HG03280 (cell line): ENCODE data around the gene GAREM1.
"Not testable (repeated sequence)": the region's sequence is repeated elsewhere in the genome, so short reads cannot be mapped to it uniquely, and the experiment has no call there.

Experiments
- ATAC-seq: cut with Tn5 transposase; IDR thresholded peaks from one replicate; pipeline ENCODE4 v1.9.1; 2021; ENCODE audit warnings: mild to moderate bottlenecking, moderate library complexity; ENCODE audit not compliant: unreplicated experiment

Gene GAREM1

DNA sequence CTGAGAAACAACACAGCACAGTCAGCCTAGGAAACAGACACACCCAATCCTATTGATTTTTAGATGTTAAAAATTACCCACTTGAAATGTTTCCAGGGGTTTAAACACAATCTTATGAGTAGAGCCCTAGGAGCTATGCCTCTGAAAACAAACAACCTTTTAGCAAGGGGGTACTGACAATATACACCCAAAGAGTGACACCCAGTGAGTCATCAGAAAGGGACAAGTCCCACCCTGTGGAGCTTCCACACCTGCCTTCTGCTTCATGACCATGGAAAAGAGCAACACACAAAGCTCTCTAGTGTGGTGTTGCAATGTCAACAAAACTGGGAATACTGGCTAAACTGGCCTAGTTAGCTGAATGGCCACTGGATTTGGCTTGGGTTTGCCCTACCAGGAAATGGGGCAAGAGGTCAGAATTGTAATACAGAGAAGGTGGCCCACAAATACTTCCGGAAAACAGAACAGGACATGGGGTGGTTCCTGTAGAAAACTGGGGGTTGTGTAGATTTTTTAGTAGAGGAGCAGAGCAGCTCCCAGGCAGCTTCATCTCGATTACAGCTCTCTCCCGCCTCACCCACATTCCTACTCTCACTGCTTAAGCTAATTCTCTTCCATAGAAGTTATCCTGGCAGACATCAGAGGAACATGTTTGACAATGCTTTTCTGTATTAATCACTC lies 98.2 kb downstream of the GAREM1 start:
- no peak for ATAC-seq

DNA sequence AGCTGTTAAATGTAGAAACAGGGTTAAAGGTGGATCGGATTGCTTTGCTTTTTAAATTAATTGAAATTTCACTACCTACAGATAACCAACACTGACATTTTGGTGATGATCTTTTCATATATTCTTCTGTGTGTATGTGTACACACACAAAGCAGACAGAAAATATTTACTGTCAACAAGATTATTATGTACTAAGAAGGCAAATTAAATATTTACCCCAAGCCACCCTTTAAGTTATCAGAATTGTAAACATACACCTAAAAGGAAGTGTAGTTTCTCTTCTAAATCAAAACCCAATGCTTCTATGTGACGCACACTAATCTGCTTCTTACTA lies 98.7 kb downstream of the GAREM1 start:
- ATAC-seq, result no peak

DNA sequence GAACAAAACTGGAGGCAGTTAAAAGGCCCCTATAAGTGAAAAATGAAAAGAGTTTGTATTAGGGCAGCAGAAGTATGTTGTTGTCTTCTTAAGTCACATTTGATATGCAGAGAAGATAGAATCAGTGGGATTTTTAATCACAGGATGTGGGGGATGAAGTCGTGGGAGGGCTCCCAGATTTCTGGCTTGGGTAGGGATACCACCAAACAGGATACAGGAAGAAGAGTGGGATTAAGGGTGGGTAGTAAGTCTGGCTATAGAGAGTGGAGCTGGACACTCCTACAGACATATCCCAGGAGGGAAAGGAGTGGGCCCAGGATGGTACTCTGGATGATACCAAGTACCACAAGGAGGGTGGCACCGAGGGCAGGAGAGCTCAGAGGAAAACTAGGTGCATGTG lies 99.3 kb downstream of the GAREM1 start:
- no peak for ATAC-seq

DNA sequence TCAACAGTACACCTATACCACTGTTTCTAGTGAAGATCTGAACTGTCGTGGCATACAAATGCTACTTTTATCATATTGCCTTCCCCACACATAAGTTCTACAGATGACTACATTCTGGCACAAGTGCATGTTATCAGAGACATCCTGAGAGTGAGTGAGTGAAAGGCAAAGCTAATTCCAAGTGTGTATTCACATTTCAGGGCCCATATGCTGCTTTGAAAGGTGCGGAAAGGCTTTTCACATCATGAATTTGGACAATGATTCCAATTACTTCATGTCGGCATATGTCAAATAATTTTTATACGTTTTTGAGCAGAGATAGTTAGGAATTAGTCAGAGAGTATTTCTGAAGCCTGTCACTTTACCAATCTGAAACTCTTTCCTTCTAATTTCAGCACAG lies 101.7 kb downstream of the GAREM1 start:
- no peak for ATAC-seq

DNA sequence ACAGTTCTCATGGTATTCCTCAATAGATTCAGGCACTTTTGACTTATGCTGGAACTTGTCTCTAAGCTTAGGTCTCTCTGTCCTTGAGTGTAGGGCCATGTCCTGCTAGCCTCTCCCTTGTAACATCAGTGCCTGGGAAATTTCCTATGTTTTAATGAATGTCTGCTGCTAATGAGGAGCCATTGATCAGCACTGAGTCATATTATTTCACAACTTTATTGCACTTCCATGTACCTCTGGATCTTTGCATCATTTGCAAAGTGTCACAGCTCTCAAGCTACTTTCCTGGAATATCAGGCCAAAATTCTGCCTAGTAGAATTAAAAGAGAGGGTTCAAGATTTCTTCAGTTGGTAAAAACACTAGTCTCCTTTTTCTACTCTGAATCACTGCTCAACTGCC lies 102.5 kb downstream of the GAREM1 start:
- no peak for ATAC-seq

DNA sequence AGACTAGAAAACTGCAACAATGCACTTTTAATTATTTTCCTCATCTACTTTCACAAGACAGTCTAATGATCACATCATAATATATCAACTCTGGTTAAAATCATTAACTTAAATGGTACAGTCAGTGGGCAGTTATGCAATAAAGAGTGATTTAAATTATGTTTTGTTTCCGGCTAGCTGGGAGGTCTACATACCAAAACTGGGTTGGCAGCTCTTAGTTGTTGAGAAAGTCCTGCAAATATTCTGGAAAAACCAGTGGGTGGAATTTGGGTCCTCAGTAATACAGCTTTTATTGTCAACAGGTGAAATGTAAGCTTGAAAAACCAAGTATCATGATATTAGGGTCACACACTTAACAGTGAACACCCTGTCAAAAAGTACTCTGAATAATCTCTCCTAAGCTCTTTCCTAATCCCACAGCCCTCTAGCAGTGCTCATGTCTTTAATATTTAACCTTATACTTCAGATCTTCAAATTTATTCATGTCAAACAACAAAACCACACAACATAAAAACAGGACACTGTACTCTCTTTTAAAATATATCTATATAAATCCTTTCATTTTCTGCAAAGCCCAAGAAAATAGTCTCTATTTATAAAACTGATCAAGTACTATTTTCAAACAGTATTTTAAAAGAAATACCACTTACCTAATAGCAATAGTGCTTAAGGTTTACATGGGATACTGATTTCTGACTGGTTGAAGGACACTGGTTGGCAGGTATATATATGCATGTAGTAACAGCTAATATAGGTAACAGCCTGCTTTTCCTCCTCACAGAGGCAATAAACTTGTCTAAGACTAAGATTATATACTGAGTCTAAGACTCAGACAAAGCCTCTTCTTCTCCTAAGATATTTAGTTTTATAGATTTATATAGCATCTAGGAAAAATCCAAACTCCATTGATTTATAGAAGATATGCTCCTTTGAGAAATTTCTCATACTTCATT lies 103.8 kb downstream of the GAREM1 start:
- ATAC-seq, result no peak

DNA sequence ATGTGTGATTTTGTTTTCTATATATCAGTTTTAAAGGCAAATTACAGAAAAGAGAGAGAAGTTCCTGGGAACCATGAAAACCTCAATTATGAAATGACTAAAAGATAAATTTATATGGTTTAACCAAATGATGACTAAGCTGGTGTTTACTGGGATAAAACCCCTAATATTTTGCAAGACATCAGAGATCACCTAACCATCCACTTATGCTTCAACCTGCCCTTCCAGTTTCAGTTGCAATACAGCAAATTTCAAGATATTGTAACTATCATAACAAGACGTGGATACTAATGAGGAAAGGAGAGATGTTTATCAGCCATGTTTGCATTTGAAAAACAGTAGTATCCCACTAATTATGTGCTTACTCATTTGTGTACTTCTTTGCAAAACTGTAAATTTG lies 108.2 kb downstream of the GAREM1 start:
- ATAC-seq, result no peak

DNA sequence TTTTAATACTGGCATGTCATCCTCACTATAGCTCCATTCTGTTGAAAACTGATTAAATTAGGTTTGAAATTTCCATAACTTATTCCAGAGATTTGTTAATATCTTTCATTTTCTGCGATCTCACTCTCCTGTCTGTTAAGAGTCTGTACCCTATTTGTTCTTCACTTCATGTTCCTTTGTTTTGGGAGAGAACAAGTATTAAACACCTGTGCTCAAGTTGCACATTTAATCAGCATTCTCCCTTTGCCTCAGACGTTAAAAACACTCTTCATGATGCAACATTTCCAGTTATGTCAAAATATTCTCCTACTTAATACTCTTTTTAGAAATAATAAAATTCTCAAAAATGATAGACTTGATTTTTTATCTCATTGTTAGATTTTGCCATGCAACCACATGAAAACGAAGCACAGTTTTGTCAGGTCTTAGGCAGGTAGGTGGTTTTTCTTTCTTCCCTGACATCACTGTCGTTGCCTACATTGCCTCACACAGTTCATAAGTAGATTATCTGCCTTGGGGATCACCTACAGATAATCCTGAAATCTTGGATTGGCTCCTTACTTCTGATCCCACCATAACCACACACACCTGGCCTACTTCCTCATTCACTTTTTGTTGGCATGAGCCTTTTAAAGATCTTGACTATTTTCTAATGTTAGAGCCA lies 109.9 kb downstream of the GAREM1 start:
- no peak for ATAC-seq

DNA sequence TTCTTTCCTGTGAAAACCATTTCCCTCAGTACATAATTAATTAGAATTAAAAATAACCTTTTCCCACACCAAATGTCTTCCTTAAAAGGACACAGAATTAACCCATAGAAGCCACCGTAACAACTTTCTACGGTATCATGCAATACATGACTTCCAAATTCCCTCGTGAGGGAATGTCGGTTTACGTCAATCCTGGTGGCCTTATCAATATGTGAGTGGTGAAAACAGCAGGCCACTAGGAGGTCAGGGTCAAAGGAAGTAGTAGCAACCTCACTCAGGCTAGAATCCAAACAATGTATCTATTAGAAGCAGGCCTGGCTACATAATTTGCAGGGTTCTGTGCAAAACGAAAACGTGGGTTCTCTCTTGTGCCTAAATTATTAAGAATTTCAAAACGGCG lies 112.2 kb downstream of the GAREM1 start:
- ATAC-seq, result no peak

DNA sequence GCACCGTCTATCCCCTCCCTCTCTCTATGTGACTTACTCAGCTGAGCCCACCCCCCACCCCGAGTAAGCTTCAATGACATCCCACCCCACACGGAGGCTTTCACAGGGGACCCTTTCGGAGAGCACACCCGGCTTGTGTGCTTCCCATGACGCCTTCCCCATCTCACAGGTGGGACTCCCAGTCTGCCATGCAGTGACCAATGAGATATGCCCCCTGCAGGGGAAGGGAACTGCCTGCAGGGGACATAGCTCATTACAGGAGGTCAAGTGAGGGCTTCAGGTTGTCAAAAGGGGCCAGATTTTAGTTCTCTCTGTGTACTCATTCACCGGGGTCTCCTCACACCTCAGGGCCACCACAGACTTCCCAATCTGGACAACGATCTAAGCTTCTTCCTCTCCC lies 112.6 kb downstream of the GAREM1 start:
- ATAC-seq, result no peak

DNA sequence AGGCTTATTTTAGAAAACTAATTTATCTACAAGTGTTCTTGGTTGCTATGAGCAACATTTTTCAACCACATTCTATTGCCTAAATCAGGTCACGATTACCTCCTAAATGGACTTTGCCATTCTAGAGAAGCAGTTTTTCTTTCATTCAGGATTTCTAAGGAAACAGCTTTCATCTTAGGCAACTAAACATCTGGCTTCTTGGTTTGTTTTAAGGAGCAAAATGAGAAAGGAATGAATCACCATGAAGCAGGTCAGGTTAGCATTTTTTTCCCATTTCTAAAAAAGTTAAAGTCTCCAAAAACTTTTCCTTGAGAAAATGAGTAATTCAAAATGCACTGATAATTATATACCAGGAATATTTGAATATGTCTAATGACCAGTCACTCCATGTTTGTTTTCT lies 114.8 kb downstream of the GAREM1 start:
- no peak for ATAC-seq

DNA sequence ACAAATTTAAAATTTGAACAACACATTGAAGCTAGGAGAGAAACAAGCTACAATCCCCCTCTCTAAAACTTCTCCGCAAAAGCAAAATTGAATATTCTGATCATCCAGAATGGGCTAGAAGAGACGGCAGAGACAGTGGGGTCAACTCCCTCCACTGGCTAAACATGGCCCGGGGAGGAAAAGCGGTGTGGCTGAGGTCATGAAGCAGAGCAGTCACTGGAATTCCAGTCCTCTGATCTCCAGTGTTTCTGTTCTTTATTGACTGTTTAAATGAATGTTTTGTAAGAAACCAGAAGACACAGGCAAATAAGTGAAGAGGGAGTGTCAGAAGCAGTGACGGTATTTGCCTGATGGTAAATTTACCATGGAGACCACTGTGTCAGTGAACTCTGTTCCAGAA lies 116.2 kb downstream of the GAREM1 start:
- ATAC-seq, result no peak

DNA sequence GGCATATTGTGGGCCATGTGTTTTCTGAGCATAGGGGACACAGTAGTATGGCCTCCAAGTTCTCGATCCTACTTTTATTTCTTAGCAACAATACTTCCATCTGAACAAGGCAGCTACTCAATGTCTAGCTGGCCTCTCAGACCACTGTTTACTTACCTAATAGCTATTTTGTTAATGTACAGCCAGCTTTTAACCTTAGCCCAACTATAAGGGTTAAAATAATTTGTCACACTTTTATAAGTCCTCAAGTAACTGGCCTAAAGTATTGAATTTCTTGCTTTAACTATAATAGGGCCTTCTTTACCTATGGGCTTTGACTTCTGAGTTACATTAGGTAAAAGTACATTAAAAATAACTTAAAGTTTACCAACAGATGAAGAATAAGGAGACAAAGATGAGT lies 117.4 kb downstream of the GAREM1 start:
- no peak for ATAC-seq

DNA sequence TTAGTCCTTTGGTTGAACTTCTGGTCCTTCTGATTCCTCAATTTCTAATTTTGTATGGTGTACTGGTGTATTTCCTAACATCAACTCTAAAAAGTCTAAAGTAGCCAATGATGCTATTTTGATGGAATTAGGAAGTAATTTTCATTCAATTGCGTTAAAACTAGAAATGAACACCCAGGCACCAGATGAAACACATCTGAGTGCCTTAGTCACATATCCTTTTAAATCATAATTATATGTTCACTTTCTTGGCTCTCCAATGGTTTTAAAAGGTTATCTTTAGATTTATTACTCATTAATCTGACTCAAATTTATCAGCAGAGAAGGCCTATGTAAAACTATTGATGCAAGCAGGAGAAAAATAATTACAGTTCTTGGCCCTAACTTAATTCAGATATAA lies 119.7 kb downstream of the GAREM1 start:
- ATAC-seq, result no peak

DNA sequence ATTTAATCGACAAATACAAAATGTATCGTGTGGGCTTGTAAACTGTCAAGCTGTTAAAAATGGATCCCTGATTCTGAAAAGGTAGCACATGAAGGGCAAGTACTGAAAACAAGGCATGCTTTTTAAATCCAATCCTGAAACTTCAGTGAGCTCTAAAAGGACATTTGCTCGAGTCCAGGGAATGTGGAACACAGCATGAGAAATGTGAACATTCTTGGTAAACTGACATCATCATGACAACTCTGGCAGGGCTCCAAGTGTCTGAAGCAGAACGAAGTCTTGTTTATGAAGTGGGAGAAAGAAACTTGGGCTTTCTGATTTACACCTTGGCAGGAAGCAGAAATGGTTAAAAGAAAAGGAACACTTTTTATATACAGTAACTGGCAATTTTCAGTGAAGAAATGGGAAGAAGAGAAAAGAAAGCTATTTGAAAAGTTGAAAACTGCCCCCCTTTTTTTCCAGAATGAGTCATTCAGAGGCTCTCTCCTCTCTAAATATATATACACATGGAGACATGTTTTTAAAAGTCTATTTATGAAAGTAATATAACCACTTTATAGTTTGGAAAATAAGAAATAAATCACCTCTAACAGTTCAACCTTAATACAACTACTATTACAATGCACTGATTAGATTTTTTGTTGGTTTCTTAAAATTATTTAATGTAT lies 120.8 kb downstream of the GAREM1 start:
- no peak for ATAC-seq

DNA sequence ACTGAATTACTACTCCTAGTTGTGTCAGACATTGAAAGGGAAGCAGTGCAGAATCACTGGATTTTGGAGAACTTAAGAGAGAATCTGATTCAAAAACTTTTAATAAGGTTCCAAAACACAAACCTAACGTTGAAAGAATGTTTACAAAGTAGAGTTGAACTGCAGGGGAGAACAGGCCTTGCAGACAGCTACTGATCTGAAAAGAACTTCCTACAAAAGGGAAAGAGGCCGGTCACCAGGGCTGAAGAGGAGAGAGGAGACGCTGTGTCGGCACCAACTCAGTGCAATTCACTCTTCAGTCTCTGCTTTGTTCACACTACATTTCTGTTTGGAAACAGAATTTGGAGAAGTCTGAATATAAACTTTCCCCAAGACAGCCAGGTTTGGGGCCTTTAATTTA lies 124.0 kb downstream of the GAREM1 start:
- ATAC-seq, result no peak

DNA sequence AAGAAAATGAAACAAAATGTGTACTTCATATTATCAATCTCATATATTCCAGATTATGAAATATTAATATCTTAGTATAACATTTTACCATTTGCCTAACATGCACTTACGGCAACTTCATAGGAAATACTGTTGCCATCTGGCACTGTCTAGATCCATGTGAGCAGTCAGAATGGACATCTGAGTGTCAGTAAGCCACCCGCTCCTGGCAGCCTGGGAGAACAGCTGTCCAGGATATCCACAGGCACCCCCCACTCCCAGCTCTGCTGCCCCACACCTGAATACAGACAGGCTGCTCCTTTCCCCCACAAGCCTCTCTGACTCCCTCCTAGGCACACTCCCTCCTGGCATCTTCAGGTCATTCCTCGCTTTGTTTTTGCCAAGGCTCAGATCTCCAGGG lies 127.0 kb downstream of the GAREM1 start:
- ATAC-seq, result no peak

DNA sequence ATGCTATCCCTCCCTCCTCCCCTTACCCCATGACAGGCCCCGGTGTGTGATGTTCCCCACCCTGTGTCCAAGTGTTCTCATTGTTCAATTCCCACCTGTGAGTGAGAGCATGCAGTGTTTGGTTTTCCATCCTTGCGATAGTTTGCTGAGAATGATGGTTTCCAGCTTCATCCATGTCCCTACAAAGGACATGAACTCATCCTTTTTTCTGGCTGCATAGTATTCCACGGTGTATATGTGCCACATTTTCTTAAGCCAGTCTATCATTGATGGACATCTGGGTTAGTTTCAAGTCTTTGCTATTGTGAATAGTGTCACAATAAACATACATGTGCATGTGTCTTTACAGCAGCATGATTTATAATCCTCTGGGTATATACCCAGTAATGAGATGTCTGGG lies 129.6 kb downstream of the GAREM1 start:
- not testable (repeated sequence) for ATAC-seq

DNA sequence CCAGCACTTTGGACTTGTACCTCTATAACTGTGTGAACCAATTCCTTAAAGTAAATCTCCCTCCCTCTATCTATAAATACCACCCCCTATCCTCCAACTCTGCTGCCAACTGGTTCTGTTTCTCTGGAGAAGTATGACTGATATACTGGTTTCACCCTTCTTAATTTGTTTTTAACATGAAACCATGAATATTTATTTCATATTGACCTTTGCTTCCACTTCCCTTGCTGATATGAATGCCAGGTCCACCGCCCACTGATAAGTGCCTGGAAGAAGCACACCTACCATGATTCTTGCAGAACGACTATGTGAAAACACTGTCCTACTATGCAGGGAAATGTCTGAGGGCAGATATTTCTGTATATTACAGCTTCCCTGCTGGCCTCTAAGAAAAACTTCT lies 131.6 kb downstream of the GAREM1 start:
- ATAC-seq, result no peak

DNA sequence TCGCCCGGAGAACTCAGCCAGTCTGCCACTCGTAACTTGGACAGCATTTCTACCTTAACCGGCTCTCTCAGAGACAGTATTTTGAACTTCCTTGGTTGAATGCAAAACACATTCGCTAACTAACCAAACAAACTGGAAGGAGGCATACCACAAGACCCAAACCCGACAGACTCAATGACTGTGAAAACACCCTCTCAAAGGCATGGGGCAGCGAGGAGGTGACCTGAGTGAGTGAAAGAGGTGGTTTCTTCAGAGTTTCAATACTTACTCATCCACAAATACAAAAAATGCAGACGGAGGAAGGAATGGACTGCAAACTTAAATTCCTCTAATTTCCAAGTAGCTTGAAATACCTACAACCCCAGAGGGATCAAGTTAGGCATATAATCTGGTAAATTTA lies 132.9 kb downstream of the GAREM1 start:
- no peak for ATAC-seq

DNA sequence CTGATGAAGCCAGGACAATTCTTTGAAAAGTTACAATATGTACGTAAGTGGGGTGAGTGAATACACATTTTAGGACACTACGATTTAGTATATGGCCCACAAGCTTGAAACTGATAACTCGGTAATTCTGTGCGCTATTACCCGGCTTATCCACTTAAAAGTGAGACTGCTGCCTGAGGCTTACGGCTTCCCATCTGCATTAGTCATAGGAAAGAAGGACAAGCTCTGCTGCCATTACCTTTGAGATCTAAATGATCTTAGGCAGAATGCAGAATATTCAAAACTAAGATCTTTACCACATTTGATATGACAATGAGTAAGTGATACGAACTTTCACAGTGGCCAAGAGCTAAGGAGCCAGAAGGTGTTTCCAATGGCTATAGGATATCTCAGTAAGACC lies 133.3 kb downstream of the GAREM1 start:
- no peak for ATAC-seq
